ENCODE data around the gene SEC24D.

Gene SEC24D

DNA sequence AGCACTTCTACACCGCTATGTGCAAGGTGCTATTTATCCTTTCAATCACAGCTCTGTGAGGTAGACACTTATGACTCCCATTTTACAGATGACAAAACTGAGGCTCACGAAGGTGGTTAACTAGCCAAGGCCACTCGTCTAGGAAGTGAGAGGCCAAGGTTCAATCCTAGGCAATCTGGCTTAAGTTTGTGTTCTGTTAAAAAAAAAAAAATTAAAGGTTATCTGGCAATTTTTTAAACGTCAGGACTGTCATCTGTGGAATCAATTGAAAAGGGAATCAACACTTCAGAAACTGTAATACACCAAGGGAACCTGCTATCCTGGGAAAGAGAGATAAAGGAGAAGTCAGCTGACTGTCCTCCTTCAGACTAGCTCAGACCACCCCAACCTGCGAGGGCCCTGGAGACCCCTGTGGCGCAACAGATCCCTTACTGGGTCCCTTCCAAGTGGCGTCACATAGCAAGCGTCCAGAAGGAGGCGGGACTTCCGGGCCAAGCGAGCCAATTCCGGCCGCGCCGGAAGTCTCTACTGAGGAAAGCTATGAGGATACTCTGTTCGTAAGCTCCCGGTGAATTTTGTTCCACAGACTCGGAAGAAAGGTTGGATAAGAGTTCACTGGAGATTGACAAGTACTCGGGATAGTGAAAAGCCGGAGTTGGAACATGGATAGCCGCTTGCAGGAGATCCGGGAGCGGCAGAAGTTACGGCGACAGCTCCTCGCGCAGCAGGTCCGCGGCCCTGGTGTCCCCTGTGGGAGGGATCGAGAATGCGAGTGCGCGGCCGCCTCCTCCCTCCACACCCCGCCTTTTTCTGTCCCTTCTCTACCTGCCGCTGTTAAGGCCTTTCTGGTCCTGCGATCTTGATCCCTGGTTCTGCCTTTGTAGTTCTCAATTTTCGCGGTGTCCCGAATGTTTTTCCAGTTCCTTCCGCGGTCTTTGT, 150.8 kb downstream of the SEC24D start, which contains the start of gene METTL14:
TSS of gene METTL14 (plus strand) at position 520 of the 939 bp plus-strand sequence. CDS start at position 663, 143 bp downstream.
- FAIRE-seq: peak; percentile 94

DNA sequence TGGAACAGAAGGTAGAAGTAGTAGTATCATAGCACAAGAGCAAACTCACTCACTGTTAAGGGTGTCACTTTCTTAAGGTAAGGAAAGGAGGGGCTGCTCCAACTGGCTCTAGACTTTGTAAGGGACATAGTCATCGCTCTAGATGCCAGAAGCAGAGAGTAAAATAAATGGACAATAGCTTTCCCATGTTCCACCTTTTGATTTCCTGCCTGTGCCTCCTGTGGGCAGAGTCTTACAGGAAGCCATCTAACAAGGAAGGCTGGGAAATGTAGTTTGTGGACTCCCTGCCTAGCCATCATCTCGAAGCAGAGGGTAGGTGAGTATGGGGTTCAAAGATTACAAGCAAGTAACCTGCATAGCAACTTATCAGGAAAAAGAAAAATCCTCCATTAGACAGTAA, 152.4 kb downstream of the SEC24D start:
- no peak for FAIRE-seq

DNA sequence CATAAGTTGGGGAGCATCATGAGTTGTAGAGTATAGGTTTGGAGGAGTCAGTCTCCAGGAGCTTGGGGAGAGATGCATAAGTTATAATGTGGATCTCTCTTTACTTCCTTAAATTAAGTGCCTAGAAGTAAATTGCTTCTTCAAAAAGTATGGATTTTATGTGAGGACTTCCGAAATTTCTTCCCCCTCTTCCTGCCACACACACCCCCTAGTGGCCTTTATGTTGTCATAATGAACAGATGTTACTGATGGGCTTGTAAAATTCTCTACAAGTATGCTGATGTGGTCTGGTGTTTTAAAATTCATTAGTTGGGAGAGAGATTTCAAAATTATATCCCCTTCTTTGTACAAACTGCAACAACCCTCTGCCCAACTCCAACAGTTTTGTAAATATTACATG, 153.0 kb downstream of the SEC24D start:
- no peak for FAIRE-seq

DNA sequence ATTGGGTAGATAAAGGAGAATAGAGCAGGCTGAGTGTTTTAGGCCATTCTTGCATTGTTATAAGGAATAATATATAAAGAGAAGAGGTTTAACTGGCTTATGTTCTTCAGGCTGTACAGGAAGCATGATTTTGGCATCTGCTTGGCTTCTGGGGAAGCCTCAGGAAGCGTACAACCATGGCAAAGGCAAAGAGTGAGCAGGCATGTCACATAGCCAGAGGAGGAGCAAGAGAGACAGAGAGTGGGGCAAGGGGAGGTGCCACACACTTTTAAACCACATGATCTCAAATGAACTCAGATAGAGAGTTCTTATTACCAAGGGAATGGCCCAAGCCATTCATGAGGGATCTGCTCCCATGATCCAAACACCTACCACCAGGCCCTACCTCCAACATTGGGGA, 155.1 kb downstream of the SEC24D start:
- no peak for FAIRE-seq

DNA sequence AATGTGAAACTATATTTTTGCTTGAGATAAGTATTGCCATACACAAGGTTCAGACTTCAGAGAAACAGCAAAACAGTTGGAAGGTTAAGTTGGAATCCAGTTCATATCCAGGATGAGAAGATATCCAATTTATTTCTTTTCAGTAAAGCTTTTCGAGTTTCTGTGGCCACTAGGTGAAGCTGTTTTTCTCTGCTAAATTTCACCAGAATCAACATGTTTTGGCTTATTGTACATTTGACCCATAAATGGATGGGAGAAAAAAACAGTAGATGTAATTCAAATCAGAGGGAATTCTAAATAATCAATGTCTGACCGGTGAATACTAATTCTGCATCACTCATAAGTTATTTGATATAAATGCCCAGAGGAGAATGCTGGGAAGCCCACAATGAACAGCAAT, 159.8 kb downstream of the SEC24D start:
- FAIRE-seq: no peak
